ENCODE data around the gene KHDC4.

DNA sequence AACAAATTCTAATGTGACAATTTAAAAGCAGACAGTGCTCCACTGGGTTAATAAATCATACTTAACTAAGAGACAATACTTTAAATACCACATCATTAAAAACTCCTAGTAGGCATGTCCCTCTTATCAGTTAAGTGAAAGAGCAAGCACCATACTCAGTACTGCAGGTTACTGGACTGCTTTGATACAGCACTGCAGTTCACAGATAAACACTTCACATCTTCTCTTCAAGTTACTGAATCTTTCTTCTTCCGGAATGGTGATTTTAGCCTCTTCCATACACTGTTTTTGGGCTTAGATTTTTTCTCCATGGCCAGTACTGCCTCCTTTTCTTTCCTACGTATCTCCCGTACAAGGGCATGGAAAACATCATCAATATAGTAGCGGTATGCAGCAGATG is 34.1 kb downstream of the KHDC4 start:
- TF ChIP-seq, protein P1, sequence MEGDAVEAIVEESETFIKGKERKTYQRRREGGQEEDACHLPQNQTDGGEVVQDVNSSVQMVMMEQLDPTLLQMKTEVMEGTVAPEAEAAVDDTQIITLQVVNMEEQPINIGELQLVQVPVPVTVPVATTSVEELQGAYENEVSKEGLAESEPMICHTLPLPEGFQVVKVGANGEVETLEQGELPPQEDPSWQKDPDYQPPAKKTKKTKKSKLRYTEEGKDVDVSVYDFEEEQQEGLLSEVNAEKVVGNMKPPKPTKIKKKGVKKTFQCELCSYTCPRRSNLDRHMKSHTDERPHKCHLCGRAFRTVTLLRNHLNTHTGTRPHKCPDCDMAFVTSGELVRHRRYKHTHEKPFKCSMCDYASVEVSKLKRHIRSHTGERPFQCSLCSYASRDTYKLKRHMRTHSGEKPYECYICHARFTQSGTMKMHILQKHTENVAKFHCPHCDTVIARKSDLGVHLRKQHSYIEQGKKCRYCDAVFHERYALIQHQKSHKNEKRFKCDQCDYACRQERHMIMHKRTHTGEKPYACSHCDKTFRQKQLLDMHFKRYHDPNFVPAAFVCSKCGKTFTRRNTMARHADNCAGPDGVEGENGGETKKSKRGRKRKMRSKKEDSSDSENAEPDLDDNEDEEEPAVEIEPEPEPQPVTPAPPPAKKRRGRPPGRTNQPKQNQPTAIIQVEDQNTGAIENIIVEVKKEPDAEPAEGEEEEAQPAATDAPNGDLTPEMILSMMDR (conservative IDR thresholded peaks at IDR 0.05 in 1 of 2, IDR thresholded peaks at IDR 0.05 in 1 of 2; ENCODE audit: low read depth in 1 of 2, low read length in 2 of 2), result no peak
- no peak for TF ChIP-seq EZH2 (IDR thresholded peaks at IDR 0.05; ENCODE audit: low read length, missing control alignments)
